OCI-LY7 (cell line): ENCODE results near the gene SLC13A5.

Experiments used
- EZH2phosphoT487 ChIP-seq: fragments of 200-600 bp; sonication (generic); IDR thresholded peaks from 2 replicates; pipeline ENCODE4 v1.6.1; 2018; ENCODE audit warnings: low read depth, borderline replicate concordance, mild to moderate bottlenecking, mixed run types, antibody characterized with exemption, low read length, moderate library complexity, mixed read lengths
- TF ChIP-seq, protein P1 (sequence below): fragments of 200-600 bp; sonication (generic); conservative IDR thresholded peaks from 2 replicates; pipeline ENCODE4 v1.5.1; 2014; ENCODE audit warnings: mild to moderate bottlenecking, antibody characterized with exemption, low read length, moderate library complexity, mixed read lengths

GRCh38 chr17:6641247-6641863 is 71.8 kb downstream of the SLC13A5 start:
- TF ChIP-seq, protein P1, sequence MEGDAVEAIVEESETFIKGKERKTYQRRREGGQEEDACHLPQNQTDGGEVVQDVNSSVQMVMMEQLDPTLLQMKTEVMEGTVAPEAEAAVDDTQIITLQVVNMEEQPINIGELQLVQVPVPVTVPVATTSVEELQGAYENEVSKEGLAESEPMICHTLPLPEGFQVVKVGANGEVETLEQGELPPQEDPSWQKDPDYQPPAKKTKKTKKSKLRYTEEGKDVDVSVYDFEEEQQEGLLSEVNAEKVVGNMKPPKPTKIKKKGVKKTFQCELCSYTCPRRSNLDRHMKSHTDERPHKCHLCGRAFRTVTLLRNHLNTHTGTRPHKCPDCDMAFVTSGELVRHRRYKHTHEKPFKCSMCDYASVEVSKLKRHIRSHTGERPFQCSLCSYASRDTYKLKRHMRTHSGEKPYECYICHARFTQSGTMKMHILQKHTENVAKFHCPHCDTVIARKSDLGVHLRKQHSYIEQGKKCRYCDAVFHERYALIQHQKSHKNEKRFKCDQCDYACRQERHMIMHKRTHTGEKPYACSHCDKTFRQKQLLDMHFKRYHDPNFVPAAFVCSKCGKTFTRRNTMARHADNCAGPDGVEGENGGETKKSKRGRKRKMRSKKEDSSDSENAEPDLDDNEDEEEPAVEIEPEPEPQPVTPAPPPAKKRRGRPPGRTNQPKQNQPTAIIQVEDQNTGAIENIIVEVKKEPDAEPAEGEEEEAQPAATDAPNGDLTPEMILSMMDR = no peak
- TF ChIP-seq EZH2phosphoT487 = no peak
